Skeletal muscle tissue (tissue), 4 donors: ENCODE results near the gene POLR1H. TPM values are rescaled to one million over a fixed set of nuclear protein-coding genes. Genes with fewer than 3 reads are reported as not detected.

ENCODE experiments used
- H3K27ac ChIP-seq: one replicate; pipeline ENCODE4 v1.7.0; 2013; ENCODE audit warnings: mild to moderate bottlenecking, low read depth, low read length, inconsistent platforms
- H3K27me3 ChIP-seq, 3 donors: one replicate each; pipeline ENCODE4 v1.7.0; 2013; ENCODE audit warnings: low read length in 3 of 3; ENCODE audit not compliant: control insufficient read depth in 3 of 3, insufficient read depth in 3 of 3
- H3K36me3 ChIP-seq, 3 donors: one replicate each; pipeline ENCODE4 v1.7.0; 2013; ENCODE audit warnings: low read length in 3 of 3; ENCODE audit not compliant: control insufficient read depth in 3 of 3, insufficient read depth in 3 of 3
- H3K4me1 ChIP-seq, 3 donors: one replicate each; pipeline ENCODE4 v1.7.0; 2013; ENCODE audit warnings: low read length in 3 of 3, mild to moderate bottlenecking in 3 of 3; ENCODE audit not compliant: control insufficient read depth in 3 of 3, insufficient read depth in 3 of 3
- H3K4me3 ChIP-seq, 3 donors: one replicate each; pipeline ENCODE4 v1.7.0; 2013; ENCODE audit warnings: low read length in 3 of 3
- H3K9ac ChIP-seq, 3 donors: one replicate each; pipeline ENCODE4 v1.7.0; 2013; ENCODE audit warnings: low read length in 3 of 3, mild to moderate bottlenecking in 3 of 3, moderate library complexity in 2 of 3, low read depth in 1 of 3
- H3K9me3 ChIP-seq, 3 donors: one replicate each; pipeline ENCODE4 v1.7.0; 2013; ENCODE audit warnings: low read length in 3 of 3; ENCODE audit not compliant: control insufficient read depth in 3 of 3
- total RNA-seq: library from RNA; depleted of rRNA; stranded (reverse); fragments of >200 nt; gene quantifications from one replicate; pipeline ENCODE4 v1.2.3, GENCODE V29; 2014
- donor health status: Osteomylitis.

The POLR1H gene
- total RNA-seq, 1 donor from 2014 or later, result 31.8 TPM

DNA sequence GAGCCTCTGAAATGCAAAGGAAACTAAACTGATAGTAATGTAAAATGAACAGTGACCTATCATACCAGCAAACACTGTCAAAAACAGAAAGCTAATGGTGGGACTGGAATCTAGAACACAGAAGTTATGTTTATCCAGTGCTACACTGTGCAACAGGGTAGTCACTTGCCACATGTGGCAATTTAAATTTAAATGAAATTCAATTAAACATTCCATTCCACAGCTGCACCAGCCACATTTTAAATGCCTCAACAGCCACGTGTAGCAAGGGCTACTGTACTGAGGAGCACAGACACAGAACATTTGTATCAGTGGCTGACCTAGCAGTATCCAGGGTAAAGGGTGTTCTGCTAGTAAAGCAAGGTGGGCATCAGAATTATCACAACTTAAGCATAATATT is 5.6 kb upstream of the POLR1H start:
- H3K4me3 ChIP-seq, result no peak overlapping the region
- H3K9me3 ChIP-seq, result no peaks in the 10 kb centered on the region
- H3K27me3 ChIP-seq, result no peaks in the 10 kb centered on the region
- no peak overlapping the region for H3K27ac ChIP-seq
- H3K9ac ChIP-seq, result no peak overlapping the region
- peaks cover 9% of the 10 kb centered on the region in 3 donors for H3K4me1 ChIP-seq
- peaks cover 0 to 25% (median 20%) of the 10 kb centered on the region in 3 donors for H3K36me3 ChIP-seq

DNA sequence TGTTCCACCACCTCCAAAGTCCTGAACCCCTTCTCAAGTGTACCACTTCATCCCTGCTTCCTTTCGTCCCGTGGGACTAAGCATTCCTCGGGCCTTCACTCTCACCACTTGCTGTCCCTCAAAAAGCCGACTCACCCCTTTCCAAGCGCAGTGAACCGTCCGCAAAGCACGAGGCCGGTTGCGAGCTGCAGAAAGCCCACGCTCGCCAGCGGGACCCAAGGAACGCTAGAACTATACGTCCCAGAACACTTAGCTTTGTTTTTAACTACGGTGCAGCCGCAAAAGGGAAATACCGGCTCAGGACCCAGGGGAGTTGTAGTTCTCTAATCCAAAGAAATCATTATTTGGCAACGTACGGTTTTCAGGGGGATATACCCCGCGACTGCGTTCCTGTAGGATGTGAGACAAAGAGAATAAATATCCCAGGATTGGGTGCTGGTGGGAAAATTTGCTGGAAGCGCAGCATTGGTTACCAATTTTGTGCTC is 416 bp upstream of the POLR1H start:
- Histone ChIP-seq H3K27me3 (no peaks in the 10 kb centered on the region), H3K4me3 (peak overlapping the region; percentile 92 to 100 (median 98)), H3K36me3 (peaks cover 2 to 24% (median 17%) of the 10 kb centered on the region in 3 donors), H3K4me1 (peaks cover 19 to 27% (median 21%) of the 10 kb centered on the region in 3 donors), H3K9ac (peak overlapping the region; percentile 94 to 96 (median 95)), H3K27ac (peak overlapping the region; percentile 90), H3K9me3 (no peaks in the 10 kb centered on the region)

- H3K9me3 ChIP-seq, result no peaks in the 10 kb centered on the region
- H3K27me3 ChIP-seq, result no peaks in the 10 kb centered on the region
- peak overlapping the region; percentile 94 to 96 (median 95) for H3K9ac ChIP-seq
- peaks cover 26 to 33% (median 29%) of the 10 kb centered on the region in 3 donors for H3K4me1 ChIP-seq
- H3K36me3 ChIP-seq, result peaks cover 2 to 15% (median 9%) of the 10 kb centered on the region in 3 donors
- H3K4me3 ChIP-seq, result peak overlapping the region; percentile 92 to 100 (median 98)
- H3K27ac ChIP-seq, result peak overlapping the region; percentile 90
Observed at GRCh38 chr6:30061858-30062458, 893 bp downstream of the POLR1H start.

- peaks cover 29 to 38% (median 32%) of the 10 kb centered on the region in 3 donors for H3K4me1 ChIP-seq
- no peaks in the 10 kb centered on the region for H3K9me3 ChIP-seq
- peak overlapping the region in 2 of 3 donors; percentile 98 to 100 for H3K4me3 ChIP-seq
- H3K27ac ChIP-seq, result no peak overlapping the region
- no peak overlapping the region for H3K9ac ChIP-seq
- H3K27me3 ChIP-seq, result no peaks in the 10 kb centered on the region
- H3K36me3 ChIP-seq, result peaks cover 2 to 11% (median 3%) of the 10 kb centered on the region in 3 donors
Observed at GRCh38 chr6:30062471-30063178, 1.6 kb downstream of the POLR1H start.

- Histone ChIP-seq H3K4me3 (no peak overlapping the region), H3K9me3 (no peaks in the 10 kb centered on the region), H3K27ac (no peak overlapping the region), H3K9ac (no peak overlapping the region), H3K27me3 (no peaks in the 10 kb centered on the region), H3K4me1 (peaks cover 32 to 43% (median 35%) of the 10 kb centered on the region in 3 donors), H3K36me3 (peaks cover under 1 to 5% (median 2%) of the 10 kb centered on the region in 3 donors)
Observed at GRCh38 chr6:30063315-30063714, 2.2 kb downstream of the POLR1H start.

DNA sequence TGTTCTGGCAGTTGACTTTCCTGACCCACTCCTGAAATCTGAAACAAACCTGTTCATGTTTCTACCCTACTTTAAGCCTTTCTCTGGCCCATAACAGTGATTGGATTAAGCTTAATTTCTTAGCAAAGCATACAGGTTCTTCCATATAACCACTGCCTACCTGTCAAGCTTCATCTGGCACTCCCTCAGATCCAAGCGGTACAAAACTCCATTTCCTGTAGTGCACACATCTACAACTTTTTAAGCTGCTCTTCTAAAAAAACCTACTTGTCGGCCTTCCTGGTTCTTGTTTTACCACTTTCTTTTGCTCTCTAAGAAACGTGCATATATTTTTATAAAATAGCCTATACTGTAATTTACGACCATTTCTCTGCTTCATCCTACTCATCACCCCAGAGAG is 5.0 kb downstream of the POLR1H start:
- Histone ChIP-seq H3K4me3 (peak overlapping the region; percentile 84 to 97 (median 84)), H3K27ac (peak overlapping the region; percentile 72), H3K27me3 (peaks cover 6 to 8% (median 7%) of the 10 kb centered on the region in 3 donors), H3K9ac (peak overlapping the region; percentile 72 to 94 (median 88)), H3K9me3 (no peaks in the 10 kb centered on the region), H3K36me3 (peaks cover 9 to 20% (median 17%) of the 10 kb centered on the region in 3 donors), H3K4me1 (peaks cover 24 to 29% (median 25%) of the 10 kb centered on the region in 3 donors)

GRCh38 chr6:30066577-30067459 is 5.8 kb downstream of the POLR1H start, which contains the start of gene PPP1R11:
TSS of gene PPP1R11 (plus strand) at chr6:30067198. CDS start at chr6:30067411, 213 bp downstream.
- Histone ChIP-seq H3K27me3 (peaks cover 13 to 14% (median 14%) of the 10 kb centered on the region in 3 donors), H3K36me3 (peaks cover 9 to 20% (median 17%) of the 10 kb centered on the region in 3 donors), H3K4me1 (peaks cover 20 to 21% (median 21%) of the 10 kb centered on the region in 3 donors)

DNA sequence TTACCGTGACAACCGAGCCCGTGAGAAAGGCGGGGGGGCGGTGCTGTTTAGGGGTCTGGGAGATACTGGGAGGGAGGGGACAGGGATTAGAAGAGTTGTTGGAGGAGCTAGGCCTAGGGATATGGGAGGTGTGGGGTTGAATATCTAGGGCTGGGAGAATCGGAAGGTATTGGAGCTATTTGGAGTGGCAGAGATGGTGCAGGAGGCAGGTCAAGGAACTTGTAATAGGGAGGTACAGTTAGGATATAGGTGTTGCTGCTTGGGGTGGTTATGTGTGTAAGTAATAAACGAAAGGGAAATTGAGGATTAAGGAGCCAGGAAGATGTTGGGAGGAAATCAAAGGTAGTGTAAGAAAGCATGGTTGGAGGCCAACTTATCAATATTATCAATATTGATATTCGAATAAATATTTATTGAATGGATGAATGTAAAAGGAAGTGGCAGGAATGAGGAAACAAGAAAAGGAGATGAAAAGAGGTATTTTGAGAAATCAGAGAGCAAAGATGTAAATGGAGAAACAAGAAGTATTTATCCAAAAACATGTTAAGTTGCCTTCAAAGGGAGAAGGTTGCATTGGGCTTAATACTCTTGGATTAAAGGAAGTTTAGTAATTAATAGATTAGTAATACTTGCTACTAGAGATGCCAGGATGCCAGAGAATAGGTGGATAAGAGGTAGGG is 6.5 kb downstream of the POLR1H start:
- Histone ChIP-seq H3K27me3 (peaks cover 19 to 22% (median 21%) of the 10 kb centered on the region in 3 donors), H3K9ac (peak overlapping the region; percentile 72 to 94 (median 80)), H3K4me1 (peaks cover 15 to 17% (median 15%) of the 10 kb centered on the region in 3 donors), H3K27ac (peak overlapping the region; percentile 72), H3K9me3 (no peaks in the 10 kb centered on the region), H3K36me3 (peaks cover 9 to 20% (median 17%) of the 10 kb centered on the region in 3 donors), H3K4me3 (peak overlapping the region; percentile 84 to 97 (median 84))

More at GRCh38 chr6:30066577-30067459, 5.8 kb downstream of the POLR1H start, which contains the start of gene PPP1R11:
- peak within 1 kb of the TSS; percentile 72 to 94 (median 88) for H3K9ac ChIP-seq
- H3K4me3 ChIP-seq, result peak within 1 kb of the TSS; percentile 84 to 97 (median 84)
- no peaks in the 10 kb centered on the region for H3K9me3 ChIP-seq
- peak within 1 kb of the TSS; percentile 72 for H3K27ac ChIP-seq
